ENCODE measurements around the gene FOXP2.

FOXP2 gene

GRCh38 chr7:114740941-114741340, 326.3 kb downstream of the FOXP2 start:
- DNase-seq, result no peak

DNA sequence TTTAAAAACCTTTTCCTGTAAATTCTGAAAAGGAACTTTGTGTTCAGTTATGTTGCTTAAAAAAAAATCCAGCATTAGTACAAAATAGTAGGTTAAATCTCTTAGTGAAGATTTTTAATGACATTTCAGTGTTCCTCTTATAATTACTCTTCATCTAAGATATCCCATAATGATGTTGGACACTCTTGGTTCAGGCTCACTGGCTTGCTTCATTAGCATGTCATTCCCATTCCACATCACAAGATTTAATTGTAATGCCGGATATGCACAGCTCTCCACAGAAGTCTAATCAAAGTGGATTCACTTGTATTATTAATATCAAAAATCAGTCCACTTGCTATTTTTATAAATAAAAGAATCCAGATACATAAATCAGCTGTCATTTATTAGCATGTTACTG, 327.3 kb downstream of the FOXP2 start:
- DNase-seq, result no peak

Data from stimulated activated CD4-positive, alpha-beta T cell treated with anti-CD3 and anti-CD28 coated beads, Interleukin-4, amount 100 ng/mL, for 4 hours (primary cell).